Sigmoid colon (tissue), 4 donors: ENCODE measurements around the gene KIRREL3.

Source experiments
- CTCF ChIP-seq, 4 experiments: fragments of 450-650 bp in 3 of 4; fragments of 200-600 bp in 1 of 4; IDR thresholded peaks; one replicate each; pipeline ENCODE4 v1.5.1; 2016 to 2019; ENCODE audit warnings: antibody characterized with exemption in 4 of 4, mild to moderate bottlenecking in 3 of 4, moderate library complexity in 2 of 4
- EP300 ChIP-seq, 4 donors: sonication (generic); formaldehyde crosslinking; IDR thresholded peaks; one replicate each; pipeline ENCODE4 v1.6.1; 2017; ENCODE audit warnings: antibody characterized with exemption in 4 of 4
- POLR2A ChIP-seq, 2 donors: fragments of 450-650 bp; IDR thresholded peaks; one replicate each; pipeline ENCODE4 v1.6.1; 2016; ENCODE audit warnings: antibody characterized with exemption in 2 of 2, mild to moderate bottlenecking in 2 of 2, moderate library complexity in 2 of 2

DNA sequence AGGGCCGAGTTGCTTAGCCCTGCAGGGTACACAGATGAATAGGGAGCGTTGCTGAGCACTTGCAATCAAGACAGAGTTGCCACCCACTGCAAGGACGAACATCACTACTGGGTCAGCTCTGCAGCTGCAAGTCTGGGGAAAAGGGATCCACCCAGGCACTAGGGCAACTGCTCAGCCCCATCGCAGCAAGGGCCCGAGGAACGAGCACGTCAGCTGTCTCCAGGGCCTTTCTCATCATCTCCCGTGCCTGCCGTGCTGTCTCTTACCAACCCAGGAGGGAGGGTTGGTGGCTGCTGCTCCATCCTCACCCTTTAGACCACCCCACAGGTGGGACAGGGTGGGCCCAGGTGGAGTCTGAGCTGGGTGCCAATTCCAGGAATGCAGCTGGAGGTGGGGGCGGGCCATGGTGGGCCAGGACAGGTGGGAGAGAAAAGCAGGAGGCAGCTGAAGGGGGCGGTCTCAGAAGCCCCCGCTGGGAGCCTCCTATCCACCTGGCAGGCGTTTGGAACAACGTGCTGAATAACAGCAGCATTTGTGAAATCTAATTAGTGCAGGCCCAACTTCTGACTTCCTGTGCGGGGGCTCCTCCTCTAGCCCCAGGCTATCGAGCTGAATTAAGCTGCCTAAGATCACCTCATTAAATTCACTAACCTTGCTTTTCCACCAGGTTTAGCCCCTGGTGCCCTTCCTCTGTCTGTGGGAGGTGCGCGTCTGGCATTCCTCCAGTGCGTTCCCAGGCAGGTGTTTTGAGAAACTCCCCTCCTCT lies 392.6 kb downstream of the KIRREL3 start:
- TF ChIP-seq CTCF (IDR thresholded peaks at IDR 0.05) (no peak), EP300 (IDR thresholded peaks at IDR 0.05) (no peak), POLR2A (IDR thresholded peaks at IDR 0.05) (no peak)
